ENCODE measurements around the gene ARHGAP5.

GRCh38 chr14:32100175-32100574, 23.1 kb downstream of the ARHGAP5 start:
- TF ChIP-seq POLR2A (IDR thresholded peaks at IDR 0.05) (no peak), CTCF (IDR thresholded peaks at IDR 0.05) (no peak)
